ENCODE measurements around the gene TCF4. TPM values are rescaled to one million over a fixed set of nuclear protein-coding genes. Genes with fewer than 3 reads are reported as not detected.

Gene TCF4
- polyA plus RNA-seq, 1 donor (not counting 4 experiments of a cell fraction or from before 2014, with no cell fraction given), result 9.7 TPM

- no peaks in the 10 kb centered on the region for H3K36me3 ChIP-seq (ENCODE audit: control insufficient read depth in 2 of 2, extremely low read depth in 1 of 2, insufficient read depth in 2 of 2, low read length in 2 of 2)
- H3K27me3 ChIP-seq (ENCODE audit: control insufficient read depth, extremely low read depth, insufficient read depth, low read length), result no peaks in the 10 kb centered on the region
- H2AFZ ChIP-seq (ENCODE audit: control insufficient read depth, low read length), result no peak overlapping the region
- no peaks in the 10 kb centered on the region for H3K4me1 ChIP-seq (ENCODE audit: control insufficient read depth, extremely low read depth, insufficient read depth, low read length)
- H3K9me1 ChIP-seq (ENCODE audit: control insufficient read depth, extremely low read depth, insufficient read depth, low read length), result no peaks in the 10 kb centered on the region
- no peak overlapping the region for H3K4me2 ChIP-seq (ENCODE audit: control insufficient read depth, extremely low read depth, insufficient read depth, low read depth, low read length)
- TF ChIP-seq EZH2 (IDR thresholded peaks at IDR 0.05; ENCODE audit: low read length), result no peak
- peak in 2 of 3 experiments; percentile 20 to 22 for TF ChIP-seq CTCF (optimal IDR thresholded peaks at IDR 0.05 in 1 of 3, IDR thresholded peaks at IDR 0.05 in 1 of 3, conservative IDR thresholded peaks at IDR 0.05 in 1 of 3; ENCODE audit: extremely low read depth in 1 of 3, insufficient read depth in 2 of 3, low read length in 3 of 3)
- dilution Hi-C loops (cut with MboI; ENCODE audit: extremely low pct_ligation_motif_present, low sequenced_read_pairs), result no loop called here
- no peak for DNase-seq (ENCODE audit: low read depth, low spot score)
- no peak overlapping the region for H3K9ac ChIP-seq (ENCODE audit: control insufficient read depth, extremely low read depth, insufficient read depth, low read length)
- H3K4me3 ChIP-seq (ENCODE audit: control insufficient read depth in 2 of 3, extremely low read depth in 1 of 3, insufficient read depth in 2 of 3, low read depth in 1 of 3, low read length in 3 of 3), result no peak overlapping the region
- no peak overlapping the region for H3K27ac ChIP-seq (ENCODE audit: control insufficient read depth, insufficient read depth, low read length)
- H3K79me2 ChIP-seq (ENCODE audit: control insufficient read depth, insufficient read depth, low read length), result no peaks in the 10 kb centered on the region
- H4K20me1 ChIP-seq (ENCODE audit: control insufficient read depth, extremely low read depth, insufficient read depth, low read length), result no peaks in the 10 kb centered on the region
- no peaks in the 10 kb centered on the region for H3K9me3 ChIP-seq (ENCODE audit: control insufficient read depth, low read depth, low read length)
- no peak for FAIRE-seq
Measured at GRCh38 chr18:55577812-55578539, 10.0 kb downstream of the TCF4 start.

- Histone ChIP-seq H2AFZ (ENCODE audit: control insufficient read depth, low read length) (no peak overlapping the region), H3K9me3 (ENCODE audit: control insufficient read depth, low read depth, low read length) (no peaks in the 10 kb centered on the region), H3K4me2 (ENCODE audit: control insufficient read depth, extremely low read depth, insufficient read depth, low read depth, low read length) (no peak overlapping the region), H3K9me1 (ENCODE audit: control insufficient read depth, extremely low read depth, insufficient read depth, low read length) (no peaks in the 10 kb centered on the region), H3K27ac (ENCODE audit: control insufficient read depth, insufficient read depth, low read length) (no peak overlapping the region), H4K20me1 (ENCODE audit: control insufficient read depth, extremely low read depth, insufficient read depth, low read length) (no peaks in the 10 kb centered on the region), H3K36me3 (ENCODE audit: control insufficient read depth in 2 of 2, extremely low read depth in 1 of 2, insufficient read depth in 2 of 2, low read length in 2 of 2) (no peaks in the 10 kb centered on the region), H3K4me1 (ENCODE audit: control insufficient read depth, extremely low read depth, insufficient read depth, low read length) (no peaks in the 10 kb centered on the region), H3K4me3 (ENCODE audit: control insufficient read depth in 2 of 3, extremely low read depth in 1 of 3, insufficient read depth in 2 of 3, low read depth in 1 of 3, low read length in 3 of 3) (no peak overlapping the region), H3K9ac (ENCODE audit: control insufficient read depth, extremely low read depth, insufficient read depth, low read length) (no peak overlapping the region), H3K79me2 (ENCODE audit: control insufficient read depth, insufficient read depth, low read length) (no peaks in the 10 kb centered on the region), H3K27me3 (ENCODE audit: control insufficient read depth, extremely low read depth, insufficient read depth, low read length) (no peaks in the 10 kb centered on the region)
- dilution Hi-C loops (cut with MboI; ENCODE audit: extremely low pct_ligation_motif_present, low sequenced_read_pairs), result no loop called here
- FAIRE-seq, result no peak
- no peak for DNase-seq (ENCODE audit: low read depth, low spot score)
- TF ChIP-seq CTCF (optimal IDR thresholded peaks at IDR 0.05 in 1 of 3, IDR thresholded peaks at IDR 0.05 in 1 of 3, conservative IDR thresholded peaks at IDR 0.05 in 1 of 3; ENCODE audit: extremely low read depth in 1 of 3, insufficient read depth in 2 of 3, low read length in 3 of 3) (no peak), EZH2 (IDR thresholded peaks at IDR 0.05; ENCODE audit: low read length) (no peak)
Measured at GRCh38 chr18:55576001-55576400, 12.0 kb downstream of the TCF4 start.

Data from keratinocyte (primary cell).